ENCODE results near the gene ETV2. TPM values are rescaled to one million over a fixed set of nuclear protein-coding genes. Genes with fewer than 3 reads are reported as not detected.

ETV2 gene
- total and polyA plus RNA-seq, 2 of the 4 experiments (the other 2 are of a cell fraction), result 1.2 TPM; not detected in 1

DNA sequence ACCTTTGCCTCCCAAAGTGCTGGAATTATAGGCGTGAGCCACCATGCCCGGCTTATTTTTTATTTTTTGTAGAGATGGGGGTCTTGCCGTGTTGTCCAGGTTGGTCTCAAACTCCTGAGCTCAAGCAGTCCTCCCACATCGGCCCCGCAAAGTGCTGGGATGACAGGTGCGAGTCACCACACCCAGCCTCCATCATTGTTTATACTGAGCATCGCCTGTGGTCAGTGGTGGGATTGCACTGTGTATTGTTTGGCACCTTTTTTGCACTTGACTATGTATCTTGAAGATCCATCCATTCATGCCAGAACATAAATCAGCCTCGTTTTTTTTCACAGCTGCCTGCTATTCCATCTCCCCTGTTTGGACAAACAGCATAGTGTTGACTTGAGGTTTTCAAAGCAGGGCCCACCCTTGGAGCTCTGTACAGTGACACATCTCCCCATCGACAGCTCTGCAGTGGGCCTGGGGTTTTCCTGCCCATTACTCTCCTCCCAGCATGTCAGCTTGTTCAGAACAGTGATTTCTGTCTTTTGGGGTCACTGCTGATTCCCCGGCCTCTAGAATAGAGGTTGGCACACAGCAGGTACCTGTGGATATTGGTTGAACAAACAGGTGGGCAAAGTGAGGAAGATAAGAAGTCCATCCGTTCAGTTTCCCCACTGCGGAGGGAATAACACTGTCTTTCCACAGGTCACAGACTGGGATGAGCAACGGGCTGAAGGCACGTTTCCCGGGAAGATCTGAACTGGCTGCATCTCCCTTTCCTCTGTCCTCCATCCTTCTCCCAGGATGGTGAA is 16.6 kb downstream of the ETV2 start:
- peaks cover 47% of the 10 kb centered on the region for H3K36me3 ChIP-seq (ENCODE audit: control insufficient read depth, insufficient read depth, low read length)
- H2BK120ac ChIP-seq (ENCODE audit: low read depth, low read length), result no peak overlapping the region
- intact Hi-C loops (cut with micrococcal nuclease) (no loop called here), dilution Hi-C loops (cut with HindIII; ENCODE audit: low sequenced_read_pairs, unreplicated experiment) (no loop called here), in situ Hi-C loops (cut with MboI; ENCODE audit: low sequenced_read_pairs) (no loop called here)
- BruUV-seq (replicated peaks), result no TSS peak
- peaks cover 4 to 11% of the 10 kb centered on the region in 2 experiments; a peak in 2 of 4 replicates for H3K79me1 ChIP-seq (ENCODE audit: low read depth in 1 of 2, low read length in 2 of 2)
- no peaks in the 10 kb centered on the region for H3K27me3 ChIP-seq (ENCODE audit: control insufficient read depth, insufficient read depth, low read length)
- H3K9me1 ChIP-seq (ENCODE audit: insufficient read depth, low read length), result no peaks in the 10 kb centered on the region
- TF ChIP-seq CEBPB (IDR thresholded peaks at IDR 0.05; ENCODE audit: low read depth, low read length), result no peak
- no peak for TF ChIP-seq RCOR1 (IDR thresholded peaks at IDR 0.05; ENCODE audit: insufficient replicate concordance, low read length)
- no peak for TF ChIP-seq MXI1 (IDR thresholded peaks at IDR 0.05; ENCODE audit: borderline replicate concordance, low read depth, low read length)
- TF ChIP-seq BHLHE40 (IDR thresholded peaks at IDR 0.05; ENCODE audit: low read depth, low read length), result no peak
- H2AK5ac ChIP-seq (ENCODE audit: low read depth, low read length), result no peak overlapping the region
- H4K5ac ChIP-seq (ENCODE audit: low read depth, low read length), result no peak overlapping the region
- POLR2A ChIA-PET (ENCODE audit: unreplicated experiment), result no interaction called here
- no peak overlapping the region for H3K23ac ChIP-seq (ENCODE audit: low read depth, low read length)
- H2AK9ac ChIP-seq (replicated peaks; ENCODE audit: low read depth, low read length, poor library complexity), result no peak overlapping the region
- no peak overlapping the region for H3K4me3 ChIP-seq (ENCODE audit: insufficient read depth, low read depth, low read length)
- no CpG with 5 or more reads among the region's 15 CpGs for WGBS, 2 experiments (ENCODE audit: extremely low coverage in 2 of 2, insufficient read length in 1 of 2)
- H3K27ac ChIP-seq (ENCODE audit: insufficient read depth, low read length), result no peak overlapping the region
- no peak overlapping the region for H2BK20ac ChIP-seq (ENCODE audit: low read depth, low read length)
- no peak overlapping the region for H2BK5ac ChIP-seq (ENCODE audit: low read depth, low read length, poor library complexity, severe bottlenecking)
- CTCF ChIA-PET, result no interaction called here
- no peak overlapping the region for H4K91ac ChIP-seq (ENCODE audit: insufficient read depth, low read depth, low read length)
- no peak overlapping the region for H2AFZ ChIP-seq (replicated peaks; ENCODE audit: low read length, poor library complexity)
- H2BK15ac ChIP-seq (ENCODE audit: low read depth, low read length), result no peak overlapping the region
- H3K4me2 ChIP-seq (ENCODE audit: low read depth, low read length), result no peak overlapping the region
- DNase-seq (no peak), ATAC-seq (ENCODE audit: low read depth) (no peak)
- no peaks in the 10 kb centered on the region for H3K4me1 ChIP-seq (ENCODE audit: control insufficient read depth, insufficient read depth, low read length)
- H3K18ac ChIP-seq (ENCODE audit: low read depth, low read length), result no peak overlapping the region
- no peak overlapping the region for H3K9ac ChIP-seq (ENCODE audit: low read depth, low read length)
- H3K4ac ChIP-seq (ENCODE audit: low read depth, low read length), result no peak overlapping the region
- H3K14ac ChIP-seq (replicated peaks; ENCODE audit: low read depth, low read length), result no peak overlapping the region
- H3K56ac ChIP-seq (ENCODE audit: extremely low read depth, insufficient read depth, low read length), result no peak overlapping the region
- H4K8ac ChIP-seq (ENCODE audit: low read depth in 2 of 2, low read length in 2 of 2), result no peak overlapping the region
- no peaks in the 10 kb centered on the region for H3K9me3 ChIP-seq (ENCODE audit: control insufficient read depth, insufficient read depth, low read length)
- 0 out of 2 replicates have a peak, but pooled peaks cover 4% of the 10 kb centered on the region for H4K20me1 ChIP-seq (ENCODE audit: insufficient read depth, low read length)
